Measurements from ENCODE around the gene KIRREL2. TPM values are rescaled to one million over a fixed set of nuclear protein-coding genes. Genes with fewer than 3 reads are reported as not detected.

KIRREL2 gene
- total RNA-seq, 1 experiment from 2014 or later, result 0.26 TPM

GRCh38 chr19:35870798-35871197 lies 14.1 kb downstream of the KIRREL2 start:
- Mint-ChIP-seq H3K36me3 (ENCODE audit: insufficient read depth, unreplicated experiment) (peaks cover 17% of the 10 kb centered on the region), H3K4me3 (ENCODE audit: low read depth, unreplicated experiment) (no peak overlapping the region), H3K27ac (ENCODE audit: unreplicated experiment) (no peak overlapping the region), H3K4me1 (ENCODE audit: low read depth, unreplicated experiment) (peaks cover 13% of the 10 kb centered on the region), H3K27me3 (ENCODE audit: unreplicated experiment) (peaks cover 66% of the 10 kb centered on the region), H3K9me3 (ENCODE audit: low read depth, unreplicated experiment) (no peaks in the 10 kb centered on the region)
- intact Hi-C loops (cut with micrococcal nuclease; ENCODE audit: unreplicated experiment), result no loop called here
- DNase-seq, result no peak
- no peak for TF ChIP-seq CTCF (IDR thresholded peaks at IDR 0.05; ENCODE audit: unreplicated experiment)
- CTCF ChIA-PET, result no interaction called here
- BruUV-seq (replicated peaks), result no TSS peak

- H3K27ac Mint-ChIP-seq (ENCODE audit: unreplicated experiment), result no peak overlapping the region
- H3K4me3 Mint-ChIP-seq (ENCODE audit: low read depth, unreplicated experiment), result no peak overlapping the region
- H3K9me3 Mint-ChIP-seq (ENCODE audit: low read depth, unreplicated experiment), result no peaks in the 10 kb centered on the region
- DNase-seq, result no peak
- CTCF ChIA-PET, result no interaction called here
- intact Hi-C loops (cut with micrococcal nuclease; ENCODE audit: unreplicated experiment), result loop anchor here (2.0 kb wide), 1 partner anchor 47 kb away; no protein-coding TSS in a partner anchor
- BruUV-seq (replicated peaks), result no TSS peak
- H3K36me3 Mint-ChIP-seq (ENCODE audit: insufficient read depth, unreplicated experiment), result peaks cover 17% of the 10 kb centered on the region
- TF ChIP-seq CTCF (IDR thresholded peaks at IDR 0.05; ENCODE audit: unreplicated experiment), result no peak
- H3K4me1 Mint-ChIP-seq (ENCODE audit: low read depth, unreplicated experiment), result peaks cover 13% of the 10 kb centered on the region
- H3K27me3 Mint-ChIP-seq (ENCODE audit: unreplicated experiment), result peaks cover 66% of the 10 kb centered on the region
These were observed 14.9 kb downstream of the KIRREL2 start for GRCh38 chr19:35871611-35872010.

- Mint-ChIP-seq H3K27me3 (ENCODE audit: unreplicated experiment) (peaks cover 66% of the 10 kb centered on the region), H3K4me1 (ENCODE audit: low read depth, unreplicated experiment) (peaks cover 13% of the 10 kb centered on the region), H3K9me3 (ENCODE audit: low read depth, unreplicated experiment) (no peaks in the 10 kb centered on the region), H3K4me3 (ENCODE audit: low read depth, unreplicated experiment) (no peak overlapping the region), H3K27ac (ENCODE audit: unreplicated experiment) (no peak overlapping the region), H3K36me3 (ENCODE audit: insufficient read depth, unreplicated experiment) (peaks cover 17% of the 10 kb centered on the region)
- CTCF ChIA-PET, result no interaction called here
- DNase-seq, result no peak
- intact Hi-C loops (cut with micrococcal nuclease; ENCODE audit: unreplicated experiment), result loop anchor here (2.0 kb wide), 1 partner anchor 47 kb away; no protein-coding TSS in a partner anchor
- no TSS peak for BruUV-seq (replicated peaks)
- no peak for TF ChIP-seq CTCF (IDR thresholded peaks at IDR 0.05; ENCODE audit: unreplicated experiment)
These were observed 15.5 kb downstream of the KIRREL2 start for GRCh38 chr19:35872180-35872579.

- CTCF ChIA-PET, result no interaction called here
- Mint-ChIP-seq H3K4me3 (ENCODE audit: low read depth, unreplicated experiment) (no peak overlapping the region), H3K9me3 (ENCODE audit: low read depth, unreplicated experiment) (no peaks in the 10 kb centered on the region), H3K27ac (ENCODE audit: unreplicated experiment) (no peak overlapping the region), H3K4me1 (ENCODE audit: low read depth, unreplicated experiment) (peaks cover 11% of the 10 kb centered on the region), H3K27me3 (ENCODE audit: unreplicated experiment) (peaks cover 67% of the 10 kb centered on the region), H3K36me3 (ENCODE audit: insufficient read depth, unreplicated experiment) (peaks cover 7% of the 10 kb centered on the region)
- DNase-seq, result no peak
- TF ChIP-seq CTCF (IDR thresholded peaks at IDR 0.05; ENCODE audit: unreplicated experiment), result no peak
- no TSS peak for BruUV-seq (replicated peaks)
- intact Hi-C loops (cut with micrococcal nuclease; ENCODE audit: unreplicated experiment), result no loop called here
These were observed 17.8 kb downstream of the KIRREL2 start for GRCh38 chr19:35874392-35874930.
